ENCODE results near the gene PEX19. TPM values are rescaled to one million over a fixed set of nuclear protein-coding genes. Genes with fewer than 3 reads are reported as not detected.

The PEX19 gene
- total and polyA plus RNA-seq, 9 donors = 34.2 to 43.0 (median 41.7) TPM

GRCh38 chr1:160284220-160284781, 632 bp downstream of the PEX19 start:
- Histone ChIP-seq H3K9me3 (replicated peaks; ENCODE audit: control insufficient read depth, low read depth, low read length) (no peaks in the 10 kb centered on the region), H3K27ac (ENCODE audit: low read length) (peak overlapping the region; percentile 88), H3K4me3 (ENCODE audit: low read length) (peak overlapping the region; percentile 91), H3K27me3 (ENCODE audit: control insufficient read depth, insufficient read depth, low read length) (no peaks in the 10 kb centered on the region), H3K4me1 (ENCODE audit: control insufficient read depth, insufficient read depth, low read length) (peaks cover 18% of the 10 kb centered on the region), H3K36me3 (ENCODE audit: control insufficient read depth, insufficient read depth, low read length) (peaks cover 38% of the 10 kb centered on the region)
- DNase-seq = peak; percentile 57
- 4% methylated on average over 9 of the region's 15 CpGs for WGBS (ENCODE audit: insufficient coverage)

GRCh38 chr1:160282807-160283206, 2.1 kb downstream of the PEX19 start:
- no peaks in the 10 kb centered on the region for H3K27me3 ChIP-seq (ENCODE audit: control insufficient read depth, insufficient read depth, low read length)
- no peak for DNase-seq
- no peak overlapping the region for H3K4me3 ChIP-seq (ENCODE audit: low read length)
- no peaks in the 10 kb centered on the region for H3K9me3 ChIP-seq (replicated peaks; ENCODE audit: control insufficient read depth, low read depth, low read length)
- no peak overlapping the region for H3K27ac ChIP-seq (ENCODE audit: low read length)
- H3K4me1 ChIP-seq (ENCODE audit: control insufficient read depth, insufficient read depth, low read length) = peaks cover 18% of the 10 kb centered on the region
- WGBS (ENCODE audit: insufficient coverage) = 84% methylated on average over 7 of the region's 7 CpGs
- peaks cover 52% of the 10 kb centered on the region for H3K36me3 ChIP-seq (ENCODE audit: control insufficient read depth, insufficient read depth, low read length)

GRCh38 chr1:160277987-160278386, 6.9 kb downstream of the PEX19 start:
- Histone ChIP-seq H3K36me3 (ENCODE audit: control insufficient read depth, insufficient read depth, low read length) (peaks cover 53% of the 10 kb centered on the region), H3K9me3 (replicated peaks; ENCODE audit: control insufficient read depth, low read depth, low read length) (no peaks in the 10 kb centered on the region), H3K27me3 (ENCODE audit: control insufficient read depth, insufficient read depth, low read length) (no peaks in the 10 kb centered on the region), H3K4me1 (ENCODE audit: control insufficient read depth, insufficient read depth, low read length) (no peaks in the 10 kb centered on the region), H3K4me3 (ENCODE audit: low read length) (no peak overlapping the region), H3K27ac (ENCODE audit: low read length) (no peak overlapping the region)
- no CpG with 5 or more reads among the region's 4 CpGs for WGBS (ENCODE audit: insufficient coverage)
- DNase-seq = no peak

- Histone ChIP-seq H3K36me3 (ENCODE audit: control insufficient read depth, insufficient read depth, low read length) (peaks cover 48% of the 10 kb centered on the region), H3K4me3 (ENCODE audit: low read length) (no peak overlapping the region), H3K27me3 (ENCODE audit: control insufficient read depth, insufficient read depth, low read length) (no peaks in the 10 kb centered on the region), H3K4me1 (ENCODE audit: control insufficient read depth, insufficient read depth, low read length) (no peaks in the 10 kb centered on the region), H3K27ac (ENCODE audit: low read length) (no peak overlapping the region), H3K9me3 (replicated peaks; ENCODE audit: control insufficient read depth, low read depth, low read length) (no peaks in the 10 kb centered on the region)
- DNase-seq = no peak
- WGBS (ENCODE audit: insufficient coverage) = no CpG with 5 or more reads among the region's 2 CpGs
These were observed 7.6 kb downstream of the PEX19 start for GRCh38 chr1:160277330-160277729.

GRCh38 chr1:160271025-160271424, 13.9 kb downstream of the PEX19 start:
- Histone ChIP-seq H3K4me1 (ENCODE audit: control insufficient read depth, insufficient read depth, low read length) (no peaks in the 10 kb centered on the region), H3K27ac (ENCODE audit: low read length) (no peak overlapping the region), H3K9me3 (replicated peaks; ENCODE audit: control insufficient read depth, low read depth, low read length) (no peaks in the 10 kb centered on the region), H3K27me3 (ENCODE audit: control insufficient read depth, insufficient read depth, low read length) (no peaks in the 10 kb centered on the region), H3K4me3 (ENCODE audit: low read length) (no peak overlapping the region), H3K36me3 (ENCODE audit: control insufficient read depth, insufficient read depth, low read length) (no peaks in the 10 kb centered on the region)
- DNase-seq = no peak
- WGBS (ENCODE audit: insufficient coverage) = no CpG with 5 or more reads among the region's 1 CpG

GRCh38 chr1:160267284-160267991, 17.5 kb downstream of the PEX19 start:
- no peaks in the 10 kb centered on the region for H3K9me3 ChIP-seq (replicated peaks; ENCODE audit: control insufficient read depth, low read depth, low read length)
- peaks cover 6% of the 10 kb centered on the region for H3K4me1 ChIP-seq (ENCODE audit: control insufficient read depth, insufficient read depth, low read length)
- H3K27me3 ChIP-seq (ENCODE audit: control insufficient read depth, insufficient read depth, low read length) = no peaks in the 10 kb centered on the region
- WGBS (ENCODE audit: insufficient coverage) = 78% methylated on average over 6 of the region's 10 CpGs
- H3K4me3 ChIP-seq (ENCODE audit: low read length) = no peak overlapping the region
- no peak overlapping the region for H3K27ac ChIP-seq (ENCODE audit: low read length)
- no peaks in the 10 kb centered on the region for H3K36me3 ChIP-seq (ENCODE audit: control insufficient read depth, insufficient read depth, low read length)
- no peak for DNase-seq

GRCh38 chr1:160264795-160265307, 20.1 kb downstream of the PEX19 start:
- Histone ChIP-seq H3K27ac (ENCODE audit: low read length) (no peak overlapping the region), H3K36me3 (ENCODE audit: control insufficient read depth, insufficient read depth, low read length) (no peaks in the 10 kb centered on the region), H3K4me1 (ENCODE audit: control insufficient read depth, insufficient read depth, low read length) (peaks cover 16% of the 10 kb centered on the region), H3K27me3 (ENCODE audit: control insufficient read depth, insufficient read depth, low read length) (no peaks in the 10 kb centered on the region), H3K4me3 (ENCODE audit: low read length) (no peak overlapping the region), H3K9me3 (replicated peaks; ENCODE audit: control insufficient read depth, low read depth, low read length) (no peaks in the 10 kb centered on the region)
- WGBS (ENCODE audit: insufficient coverage) = no CpG with 5 or more reads among the region's 4 CpGs
- DNase-seq = no peak

- peak within 1 kb of the TSS; percentile 93 for H3K27ac ChIP-seq (ENCODE audit: low read length)
- no peaks in the 10 kb centered on the region for H3K27me3 ChIP-seq (ENCODE audit: control insufficient read depth, insufficient read depth, low read length)
- peak; percentile 99 for DNase-seq
- H3K4me1 ChIP-seq (ENCODE audit: control insufficient read depth, insufficient read depth, low read length) = peaks cover 16% of the 10 kb centered on the region
- no peaks in the 10 kb centered on the region for H3K9me3 ChIP-seq (replicated peaks; ENCODE audit: control insufficient read depth, low read depth, low read length)
- H3K36me3 ChIP-seq (ENCODE audit: control insufficient read depth, insufficient read depth, low read length) = no peaks in the 10 kb centered on the region
- H3K4me3 ChIP-seq (ENCODE audit: low read length) = peak within 1 kb of the TSS; percentile 67
- WGBS (ENCODE audit: insufficient coverage) = 0% methylated on average over 61 of the region's 67 CpGs
These were observed 22.8 kb downstream of the PEX19 start, which contains the start of gene DCAF8 for GRCh38 chr1:160261893-160262794. TSS of gene DCAF8 (minus strand) at chr1:160262549. CDS start at chr1:160244008, 18,541 bp downstream.

GRCh38 chr1:160261556-160261892, 23.4 kb downstream of the PEX19 start:
- no CpG with 5 or more reads among the region's 8 CpGs for WGBS (ENCODE audit: insufficient coverage)
- no peaks in the 10 kb centered on the region for H3K9me3 ChIP-seq (replicated peaks; ENCODE audit: control insufficient read depth, low read depth, low read length)
- H3K27ac ChIP-seq (ENCODE audit: low read length) = peak overlapping the region; percentile 93
- no peaks in the 10 kb centered on the region for H3K27me3 ChIP-seq (ENCODE audit: control insufficient read depth, insufficient read depth, low read length)
- peak overlapping the region; percentile 67 for H3K4me3 ChIP-seq (ENCODE audit: low read length)
- peaks cover 16% of the 10 kb centered on the region for H3K4me1 ChIP-seq (ENCODE audit: control insufficient read depth, insufficient read depth, low read length)
- no peaks in the 10 kb centered on the region for H3K36me3 ChIP-seq (ENCODE audit: control insufficient read depth, insufficient read depth, low read length)
- peak; percentile 80 for DNase-seq

All from muscle of leg (tissue), 11 donors.